Fibroblast of skin of right quadriceps (primary cell): Measurements from ENCODE around the gene ALPI.

Experiments used
- DNase-seq: peaks from one replicate; pipeline ENCODE4 v3.0.0-alpha.2; 2013

The ALPI gene

GRCh38 chr2:232465061-232465460 lies 9.1 kb downstream of the ALPI start:
- DNase-seq, result no peak

- DNase-seq, result no peak
Measured at GRCh38 chr2:232466221-232466620, 10.3 kb downstream of the ALPI start.

GRCh38 chr2:232473467-232473890 lies 17.5 kb downstream of the ALPI start:
- DNase-seq, result peak; percentile 10

GRCh38 chr2:232476045-232476444 lies 20.1 kb downstream of the ALPI start:
- no peak for DNase-seq

- DNase-seq, result no peak
Measured at GRCh38 chr2:232476791-232477190, 20.8 kb downstream of the ALPI start.

GRCh38 chr2:232477751-232478510 lies 22.0 kb downstream of the ALPI start:
- no peak for DNase-seq

- no peak for DNase-seq
Measured at GRCh38 chr2:232478571-232479340, 22.8 kb downstream of the ALPI start.

- DNase-seq, result no peak
Measured at GRCh38 chr2:232479341-232480200, 23.6 kb downstream of the ALPI start.

- no peak for DNase-seq
Measured at GRCh38 chr2:232480201-232481190, 24.5 kb downstream of the ALPI start.

GRCh38 chr2:232481322-232482140 lies 25.6 kb downstream of the ALPI start:
- DNase-seq, result no peak

- no peak for DNase-seq
Measured at GRCh38 chr2:232482301-232483238, 26.6 kb downstream of the ALPI start.

- DNase-seq, result no peak
Measured at GRCh38 chr2:232483311-232483922, 27.5 kb downstream of the ALPI start.

- DNase-seq, result no peak
Measured at GRCh38 chr2:232483923-232484627, 28.1 kb downstream of the ALPI start.

- DNase-seq, result no peak
Measured at GRCh38 chr2:232484628-232485347, 28.8 kb downstream of the ALPI start.

GRCh38 chr2:232485348-232485756 lies 29.4 kb downstream of the ALPI start:
- no peak for DNase-seq

- DNase-seq, result no peak
Measured at GRCh38 chr2:232485757-232486557, 30.0 kb downstream of the ALPI start.
